ENCODE results near the gene DHX35.

DHX35 gene

GRCh38 chr20:38920851-38921250 lies 41.3 kb upstream of the DHX35 start:
- H3K4me3 ChIP-seq (ENCODE audit: control insufficient read depth, low read depth, low read length): no peak overlapping the region
- DNase-seq (ENCODE audit: low read depth): no peak
- TF ChIP-seq CTCF (conservative IDR thresholded peaks at IDR 0.05; ENCODE audit: control insufficient read depth, insufficient read depth, low read depth, low read length): no peak

GRCh38 chr20:38924718-38925117 lies 37.4 kb upstream of the DHX35 start:
- DNase-seq (ENCODE audit: low read depth): no peak

GRCh38 chr20:38926142-38926933 lies 35.8 kb upstream of the DHX35 start, which contains the start of gene FAM83D:
Gene FAM83D (plus strand): TSS chr20:38926417. CDS start chr20:38926443, 26 bp downstream.
- H3K4me3 ChIP-seq (ENCODE audit: control insufficient read depth, low read depth, low read length): peak within 1 kb of the TSS; percentile 82
- no peak for TF ChIP-seq CTCF (conservative IDR thresholded peaks at IDR 0.05; ENCODE audit: control insufficient read depth, insufficient read depth, low read depth, low read length)
- DNase-seq (ENCODE audit: low read depth): peak; percentile 98

More at GRCh38 chr20:38924718-38925117, 37.4 kb upstream of the DHX35 start:
- no peak overlapping the region for H3K4me3 ChIP-seq (ENCODE audit: control insufficient read depth, low read depth, low read length)
- TF ChIP-seq CTCF (conservative IDR thresholded peaks at IDR 0.05; ENCODE audit: control insufficient read depth, insufficient read depth, low read depth, low read length): no peak

GRCh38 chr20:38926934-38927616 lies 35.1 kb upstream of the DHX35 start:
- peak; percentile 59 for DNase-seq (ENCODE audit: low read depth)
- peak overlapping the region; percentile 82 for H3K4me3 ChIP-seq (ENCODE audit: control insufficient read depth, low read depth, low read length)
- TF ChIP-seq CTCF (conservative IDR thresholded peaks at IDR 0.05; ENCODE audit: control insufficient read depth, insufficient read depth, low read depth, low read length): no peak

- DNase-seq (ENCODE audit: low read depth): no peak
- no peak for TF ChIP-seq CTCF (conservative IDR thresholded peaks at IDR 0.05; ENCODE audit: control insufficient read depth, insufficient read depth, low read depth, low read length)
- peak overlapping the region; percentile 82 for H3K4me3 ChIP-seq (ENCODE audit: control insufficient read depth, low read depth, low read length)
Observed at GRCh38 chr20:38927902-38928578, 34.1 kb upstream of the DHX35 start.

- no peak overlapping the region for H3K4me3 ChIP-seq (ENCODE audit: control insufficient read depth, low read depth, low read length)
- no peak for TF ChIP-seq CTCF (conservative IDR thresholded peaks at IDR 0.05; ENCODE audit: control insufficient read depth, insufficient read depth, low read depth, low read length)
- DNase-seq (ENCODE audit: low read depth): no peak
Observed at GRCh38 chr20:38930242-38930569, 31.9 kb upstream of the DHX35 start.
